Raji (cell line): ENCODE measurements around the gene LRP2.

ENCODE experiments used
- POLR2A ChIP-seq: IDR thresholded peaks from 2 replicates; pipeline ENCODE4 v1.6.1; 2011; ENCODE audit warnings: low read depth, low read length, control low read depth; ENCODE audit not compliant: insufficient read depth

Gene LRP2

DNA sequence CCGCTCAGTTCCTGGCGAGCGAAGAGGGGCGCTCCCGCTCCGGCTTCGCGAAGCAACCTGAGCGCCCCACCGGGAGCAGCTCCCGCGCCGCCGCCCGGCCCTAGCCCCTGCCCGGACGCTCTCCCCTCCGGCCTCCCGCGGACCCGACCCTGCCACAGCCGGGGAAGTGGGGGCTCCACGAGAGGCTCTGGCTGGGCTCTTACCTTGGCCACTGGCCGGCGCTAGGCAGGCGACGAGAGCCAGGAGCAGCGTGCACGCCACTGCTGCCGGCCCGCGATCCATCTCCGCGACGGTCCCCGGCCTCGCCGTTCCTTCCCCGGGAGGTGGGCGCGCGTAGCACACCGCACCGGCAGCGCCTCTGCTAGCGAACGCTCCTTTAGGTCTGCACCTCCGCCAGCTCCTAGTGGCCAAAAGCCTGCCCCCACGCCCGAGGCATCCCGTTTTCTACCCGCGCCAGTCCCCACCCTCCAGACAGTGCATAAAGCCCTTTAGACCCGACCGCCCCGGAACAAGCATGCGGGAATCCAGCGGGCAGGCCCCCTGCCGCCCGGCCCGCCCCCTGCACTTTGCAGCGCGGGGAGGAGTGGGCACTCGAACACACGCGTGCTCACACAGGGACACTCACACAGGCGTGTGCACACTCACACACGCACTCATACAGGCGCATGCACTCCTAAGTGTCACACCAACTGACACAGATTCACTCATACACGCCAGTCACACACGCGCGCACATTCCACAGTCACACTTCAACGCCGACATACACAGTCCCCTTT, at the start of gene LRP2:
LRP2 (minus strand) TSS at position 417 of the 776 bp plus-strand sequence; CDS start at position 282, 135 bp downstream.
- no peak for TF ChIP-seq POLR2A

- no peak for TF ChIP-seq POLR2A
Measured at GRCh38 chr2:169406891-169407290, 44.6 kb upstream of the LRP2 start.

GRCh38 chr2:169397697-169398096, 35.4 kb upstream of the LRP2 start:
- TF ChIP-seq POLR2A: no peak

GRCh38 chr2:169395821-169396374, 33.6 kb upstream of the LRP2 start:
- TF ChIP-seq POLR2A: no peak

GRCh38 chr2:169393068-169393590, 30.8 kb upstream of the LRP2 start:
- TF ChIP-seq POLR2A: no peak

- no peak for TF ChIP-seq POLR2A
Measured at GRCh38 chr2:169391236-169391635, 28.9 kb upstream of the LRP2 start.

DNA sequence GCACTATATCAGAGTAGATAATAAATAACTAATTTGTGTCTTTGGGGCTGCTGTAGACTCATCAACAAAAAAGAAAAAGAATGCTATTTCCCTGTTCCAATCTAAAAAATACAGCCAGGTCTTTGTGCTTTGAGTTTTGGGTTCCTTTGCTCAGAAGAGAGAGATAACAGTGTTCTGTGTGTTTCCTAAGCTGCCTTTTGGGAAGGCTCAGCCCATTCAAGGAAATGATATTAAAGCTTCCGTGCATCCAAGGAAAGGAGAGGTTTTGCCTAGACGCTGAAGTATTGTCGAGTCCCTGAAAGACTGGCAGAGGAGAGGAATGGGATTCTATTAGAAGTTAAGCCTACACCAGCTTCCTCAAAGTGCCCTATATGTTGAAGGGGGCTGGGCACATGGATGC, 25.8 kb upstream of the LRP2 start:
- TF ChIP-seq POLR2A: no peak

DNA sequence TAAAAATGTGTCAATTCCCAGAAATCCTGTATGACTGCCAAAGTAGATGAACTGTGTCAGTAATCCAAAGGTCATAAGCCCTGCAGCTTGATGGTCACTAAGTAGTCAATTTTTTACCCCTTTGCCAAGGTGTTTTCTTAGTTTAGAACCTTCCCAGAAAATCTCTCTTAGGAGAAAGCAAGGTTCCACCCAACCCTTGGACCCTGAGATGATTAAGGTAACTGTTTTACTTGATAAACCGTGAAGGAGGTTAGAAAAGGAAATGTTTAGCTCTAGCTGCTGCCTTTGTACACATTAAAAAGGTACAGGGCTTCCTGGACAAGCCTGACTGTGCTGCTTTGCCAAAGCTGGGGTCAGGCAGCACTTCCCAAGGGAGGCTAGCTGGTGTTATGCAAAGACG, 24.4 kb upstream of the LRP2 start:
- no peak for TF ChIP-seq POLR2A

- no peak for TF ChIP-seq POLR2A
Measured at GRCh38 chr2:169384816-169385215, 22.5 kb upstream of the LRP2 start.

DNA sequence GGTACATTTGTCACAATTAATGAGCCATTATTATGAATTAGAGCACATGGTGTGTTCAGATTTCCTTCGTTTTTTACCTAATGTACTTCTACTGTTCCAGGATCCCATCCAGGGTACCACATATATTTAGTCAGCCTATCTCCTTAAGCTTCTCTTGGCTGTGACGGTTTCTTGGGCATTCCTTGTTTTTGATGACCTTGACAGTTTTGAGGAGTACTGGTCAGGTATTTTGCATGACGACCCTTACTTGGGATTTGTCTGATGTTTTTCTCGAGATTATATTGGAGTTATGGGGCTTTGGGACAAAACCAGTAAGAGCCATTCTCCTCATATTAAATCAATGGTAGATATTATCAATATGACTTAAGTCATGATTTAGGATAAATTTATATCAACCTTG, 10.2 kb upstream of the LRP2 start:
- TF ChIP-seq POLR2A: no peak

- TF ChIP-seq POLR2A: no peak
Measured at GRCh38 chr2:169366066-169366465, 3.7 kb upstream of the LRP2 start.

GRCh38 chr2:169365029-169365480, 2.7 kb upstream of the LRP2 start:
- TF ChIP-seq POLR2A: no peak

DNA sequence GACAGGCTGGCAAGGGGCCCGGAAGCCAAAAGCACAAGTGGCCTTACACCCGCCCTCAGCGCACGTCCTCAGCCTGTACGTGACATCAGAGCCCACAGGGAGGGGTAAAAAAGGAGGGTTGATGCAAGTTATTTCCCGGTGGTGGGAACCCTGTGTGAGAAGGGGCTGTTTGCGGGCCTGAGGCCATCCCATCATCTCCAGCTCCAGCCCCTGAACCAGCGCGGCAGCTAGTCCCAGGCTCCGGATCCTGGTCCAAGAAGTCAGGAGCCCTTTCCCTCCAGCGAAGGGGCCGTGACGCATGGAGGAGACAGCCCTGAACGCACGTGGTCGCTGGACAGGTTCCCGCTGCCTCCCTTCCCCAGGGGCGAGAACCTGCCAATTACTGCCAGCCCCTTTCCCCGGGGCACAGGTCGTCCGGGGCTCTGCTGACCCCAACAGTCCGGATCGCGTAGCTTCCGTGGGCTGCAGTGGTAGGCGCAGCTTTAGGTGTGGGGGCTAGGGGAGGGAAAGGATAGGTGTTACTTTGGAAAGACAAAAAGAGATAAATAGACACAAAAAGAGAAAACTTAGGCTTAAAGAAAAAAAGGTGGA, 1.3 kb upstream of the LRP2 start:
- no peak for TF ChIP-seq POLR2A

GRCh38 chr2:169362894-169363559, 693 bp upstream of the LRP2 start:
- TF ChIP-seq POLR2A: no peak

DNA sequence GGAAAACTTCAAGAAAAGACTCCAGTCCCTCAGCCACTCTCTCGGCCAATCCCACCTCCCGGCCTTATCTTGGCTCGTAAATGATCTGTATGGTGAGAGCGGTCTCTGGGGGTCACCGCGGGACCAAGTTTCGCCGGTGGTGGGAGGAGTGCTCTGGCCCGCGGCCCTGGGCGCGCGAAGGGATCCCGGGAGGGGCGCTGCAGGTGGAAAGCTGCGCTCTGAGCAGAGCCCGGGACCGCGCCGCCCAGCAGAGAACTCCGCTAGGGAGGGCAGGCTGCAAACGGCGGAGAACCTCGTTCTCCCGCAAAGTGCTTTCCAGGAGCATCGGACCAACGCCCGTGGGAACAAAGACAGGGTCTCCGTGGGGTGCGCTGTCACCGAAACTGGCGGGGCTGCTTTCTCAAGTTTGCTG, 622 bp downstream of the LRP2 start:
- TF ChIP-seq POLR2A: no peak

GRCh38 chr2:169360984-169361705, 1.2 kb downstream of the LRP2 start:
- TF ChIP-seq POLR2A: no peak

DNA sequence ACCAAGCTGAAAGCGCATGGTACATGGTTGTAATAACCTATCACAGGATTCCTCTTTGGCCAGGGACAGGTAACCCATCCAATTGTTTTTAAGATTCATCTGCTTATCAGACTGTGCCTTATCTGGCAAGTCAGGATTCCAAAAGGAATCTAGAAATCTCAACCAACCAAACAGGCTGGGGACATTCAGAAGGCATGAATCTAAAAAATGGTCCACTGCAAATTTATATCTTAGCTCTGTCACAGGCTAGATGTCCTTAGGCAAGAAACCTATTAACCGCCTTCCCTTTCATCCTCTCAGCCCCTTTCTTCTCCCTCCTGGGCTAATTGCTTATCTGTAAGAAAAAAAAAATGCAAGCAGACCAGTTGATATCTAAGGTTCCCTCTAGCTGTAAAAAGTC, 4.3 kb downstream of the LRP2 start:
- no peak for TF ChIP-seq POLR2A
